A673 (cell line): ENCODE results near the gene CLEC20A.
A peak's percentile ranks its signal among the peaks of the same experiment; 100 is the strongest.

Experiments used
- EZH2 ChIP-seq: fragments of 200-600 bp; sonication (generic); IDR thresholded peaks from 2 replicates; pipeline ENCODE4 v1.6.1; 2017; ENCODE audit warnings: borderline replicate concordance, low read depth, mild to moderate bottlenecking, mixed read lengths, antibody characterized with exemption, low read length; ENCODE audit not compliant: poor library complexity, severe bottlenecking
- TF ChIP-seq, protein P1 (sequence below): fragments of 300-800, 200-600 bp; sonication (generic); conservative IDR thresholded peaks from 2 replicates; pipeline ENCODE4 v1.5.1; 2017; ENCODE audit warnings: low read depth, mild to moderate bottlenecking, antibody characterized with exemption, low read length, moderate library complexity, mixed read lengths

DNA sequence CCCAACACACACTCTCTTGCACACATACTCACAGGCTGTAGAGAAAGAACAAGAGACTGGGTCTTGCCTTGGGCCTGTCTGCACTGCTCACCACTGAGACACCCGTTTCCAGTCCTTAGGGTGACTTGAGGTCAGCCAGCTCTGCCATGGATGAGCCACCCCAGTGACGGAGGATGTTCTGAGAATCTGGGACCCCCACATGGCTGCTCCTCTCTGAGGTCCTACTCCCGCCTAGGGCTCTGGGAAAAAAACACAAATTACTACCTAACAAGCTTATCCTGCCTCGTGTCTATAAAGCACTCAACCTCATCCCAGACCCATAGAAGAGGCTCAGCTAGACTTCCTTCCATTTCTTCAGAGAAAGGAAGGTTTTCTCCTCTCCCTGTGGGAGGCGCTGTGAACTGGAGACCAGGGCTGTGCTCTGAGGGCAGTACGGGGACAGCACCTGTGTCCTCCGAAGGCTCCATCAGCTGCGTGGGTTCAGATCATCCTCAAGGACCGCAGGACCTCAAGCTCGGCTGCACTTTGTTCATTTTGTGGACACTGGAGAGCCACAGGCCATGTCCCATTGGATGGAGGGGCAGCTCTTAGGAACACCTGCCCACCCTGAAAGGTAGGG is 4.3 kb upstream of the CLEC20A start:
- TF ChIP-seq, protein P1, sequence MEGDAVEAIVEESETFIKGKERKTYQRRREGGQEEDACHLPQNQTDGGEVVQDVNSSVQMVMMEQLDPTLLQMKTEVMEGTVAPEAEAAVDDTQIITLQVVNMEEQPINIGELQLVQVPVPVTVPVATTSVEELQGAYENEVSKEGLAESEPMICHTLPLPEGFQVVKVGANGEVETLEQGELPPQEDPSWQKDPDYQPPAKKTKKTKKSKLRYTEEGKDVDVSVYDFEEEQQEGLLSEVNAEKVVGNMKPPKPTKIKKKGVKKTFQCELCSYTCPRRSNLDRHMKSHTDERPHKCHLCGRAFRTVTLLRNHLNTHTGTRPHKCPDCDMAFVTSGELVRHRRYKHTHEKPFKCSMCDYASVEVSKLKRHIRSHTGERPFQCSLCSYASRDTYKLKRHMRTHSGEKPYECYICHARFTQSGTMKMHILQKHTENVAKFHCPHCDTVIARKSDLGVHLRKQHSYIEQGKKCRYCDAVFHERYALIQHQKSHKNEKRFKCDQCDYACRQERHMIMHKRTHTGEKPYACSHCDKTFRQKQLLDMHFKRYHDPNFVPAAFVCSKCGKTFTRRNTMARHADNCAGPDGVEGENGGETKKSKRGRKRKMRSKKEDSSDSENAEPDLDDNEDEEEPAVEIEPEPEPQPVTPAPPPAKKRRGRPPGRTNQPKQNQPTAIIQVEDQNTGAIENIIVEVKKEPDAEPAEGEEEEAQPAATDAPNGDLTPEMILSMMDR, result 0 out of 2 replicates have a peak, but pooled peaks have one; percentile 18
- no peak for TF ChIP-seq EZH2
